NCI-H2171 treated with DMSO at 0.1 percent for 48 hours (cell line): ENCODE results near the gene DNAAF5.

Source experiments
- DNase-seq: peaks from one replicate; lab custom pipeline; 2025; lab: John Stamatoyannopoulos, UW

Gene DNAAF5

GRCh38 chr7:707296-708000 is 19.1 kb upstream of the DNAAF5 start:
- DNase-seq: no peak

DNA sequence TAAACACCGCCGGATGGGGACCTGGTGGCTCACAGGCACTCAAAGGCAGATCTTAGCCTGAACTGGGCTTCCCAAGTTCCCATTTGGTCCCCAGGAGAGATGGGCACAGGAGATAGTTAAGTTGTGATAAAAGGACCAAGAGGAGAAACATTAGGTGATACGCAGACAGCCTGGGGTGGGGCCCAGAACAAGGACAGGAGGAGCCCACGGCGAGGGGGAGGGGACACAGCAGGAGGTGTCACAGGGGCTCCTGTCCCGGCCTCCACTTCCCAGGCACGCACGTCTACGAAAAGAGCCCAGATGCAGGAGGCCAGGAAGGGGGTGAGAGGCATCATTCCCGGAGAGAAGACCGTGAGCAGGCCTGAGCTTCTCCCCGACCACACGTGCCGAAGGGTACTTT is 16.3 kb upstream of the DNAAF5 start:
- DNase-seq: no peak

DNA sequence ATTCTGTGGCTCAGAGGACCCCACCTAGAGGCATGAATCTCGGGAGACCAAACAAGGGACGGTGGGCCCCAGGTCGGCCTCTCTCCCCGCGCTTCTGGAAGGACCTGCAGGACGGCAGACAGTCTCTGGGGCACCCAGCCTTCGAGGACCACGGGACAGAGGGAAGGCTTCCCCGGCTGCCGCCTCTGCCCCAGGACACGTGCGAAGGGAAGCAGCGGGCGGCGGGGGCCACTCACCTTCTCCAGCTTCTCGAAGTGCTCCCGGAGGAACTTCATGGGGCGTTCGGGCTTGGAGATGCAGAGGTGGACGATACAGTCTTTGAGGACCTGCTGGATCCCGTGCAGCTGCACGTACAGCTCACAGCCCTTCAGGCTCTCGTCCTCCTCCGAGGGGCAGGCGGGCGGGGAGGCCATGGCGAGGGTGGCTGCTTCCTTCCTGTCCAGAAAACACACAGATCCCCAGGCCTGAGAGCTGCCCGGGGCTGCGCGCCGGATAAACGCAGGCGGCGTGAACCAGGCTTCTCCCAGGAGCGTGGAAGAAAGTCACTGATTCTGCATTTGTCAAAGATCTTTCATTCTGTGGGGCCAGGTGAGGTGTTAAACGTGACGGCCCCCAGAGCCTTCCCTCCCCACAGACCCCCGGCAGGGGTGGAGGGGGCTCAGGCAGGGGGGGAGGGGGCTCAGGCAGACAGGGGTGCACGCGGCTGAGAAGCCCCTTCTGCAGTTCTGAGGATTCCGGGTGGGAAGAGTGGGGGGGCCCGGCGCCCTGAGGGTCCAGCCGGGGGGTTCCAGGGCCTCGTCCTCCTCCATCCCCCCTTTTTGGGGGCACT is 15.2 kb upstream of the DNAAF5 start:
- no peak for DNase-seq

DNA sequence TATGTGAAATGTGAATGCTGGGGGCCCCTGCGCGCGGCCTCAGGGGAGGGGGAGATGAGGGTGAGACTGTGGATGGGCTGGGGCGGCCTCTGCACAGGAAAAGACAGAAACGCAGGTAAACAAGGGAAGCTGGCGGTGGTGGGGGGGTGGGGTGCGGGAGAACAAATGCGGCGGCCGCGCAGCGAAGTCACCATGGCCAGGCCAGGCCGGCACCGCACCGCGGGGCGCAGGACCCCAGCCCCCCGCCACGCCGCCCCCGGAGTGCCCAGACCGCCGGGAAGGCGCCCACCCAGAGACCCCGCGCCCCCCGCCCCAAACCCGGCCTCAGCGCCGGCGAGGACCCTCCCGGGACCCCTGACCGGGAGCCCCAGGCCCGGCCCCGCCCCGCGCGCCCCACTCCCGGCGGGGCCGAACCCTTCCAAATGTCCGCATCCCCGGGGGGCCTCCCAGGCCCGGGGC is 14.5 kb upstream of the DNAAF5 start:
- DNase-seq: no peak

GRCh38 chr7:712381-713138 is 13.9 kb upstream of the DNAAF5 start:
- DNase-seq: no peak

DNA sequence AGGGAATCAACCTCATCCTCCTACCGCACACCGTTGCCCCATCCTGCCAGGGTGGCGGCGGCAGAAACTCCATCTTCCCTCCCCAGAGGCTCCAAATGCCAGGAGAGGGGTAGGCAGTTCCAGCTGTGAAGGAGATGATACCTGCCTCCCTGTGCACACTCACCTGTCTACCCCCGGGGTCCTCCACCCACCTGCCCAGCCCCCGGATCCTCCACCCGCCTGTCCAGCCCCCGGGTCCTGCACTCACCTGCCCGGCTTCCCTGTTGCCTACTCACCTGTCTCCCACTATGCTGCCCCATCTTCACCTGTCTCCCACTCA is 13.4 kb upstream of the DNAAF5 start:
- DNase-seq: no peak

- DNase-seq: no peak
Observed at GRCh38 chr7:713488-714230, 12.8 kb upstream of the DNAAF5 start.

GRCh38 chr7:714251-714671 is 12.2 kb upstream of the DNAAF5 start:
- no peak for DNase-seq

- DNase-seq: no peak
Observed at GRCh38 chr7:716222-716621, 10.3 kb upstream of the DNAAF5 start.

- DNase-seq: no peak
Observed at GRCh38 chr7:716636-717035, 9.9 kb upstream of the DNAAF5 start.

DNA sequence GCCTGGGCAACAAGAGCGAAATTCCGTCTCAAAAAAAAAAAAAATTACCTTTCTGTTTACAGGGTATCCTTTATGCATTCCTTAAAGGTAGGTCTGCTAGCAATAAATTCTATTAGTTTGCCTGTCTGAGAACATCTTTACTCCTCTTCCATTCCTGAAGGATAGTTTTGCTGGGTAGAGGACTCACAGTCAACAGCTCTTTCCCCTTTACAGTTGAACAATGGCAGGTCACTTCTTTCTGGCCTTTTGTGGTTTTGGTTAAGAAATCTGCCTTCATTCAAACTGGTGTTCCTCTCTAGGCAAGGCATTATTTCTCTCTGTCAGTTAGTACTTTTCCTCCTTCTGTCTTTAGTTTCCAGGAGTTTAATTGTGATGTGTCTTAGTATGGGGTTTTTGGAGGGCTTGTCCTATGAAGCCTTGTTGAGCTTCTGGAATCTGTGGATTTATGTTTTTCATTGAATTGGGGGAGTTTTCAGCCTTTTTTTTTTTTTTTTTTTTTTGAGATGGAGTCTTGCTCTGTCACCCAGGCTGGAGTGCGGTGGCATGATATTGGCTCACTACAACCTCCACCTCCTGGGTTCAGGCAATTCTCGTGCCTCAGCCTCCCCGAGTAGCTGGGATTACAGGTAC is 4.8 kb upstream of the DNAAF5 start:
- DNase-seq: no peak

- no peak for DNase-seq
Observed at GRCh38 chr7:723541-723940, 3.0 kb upstream of the DNAAF5 start.

DNA sequence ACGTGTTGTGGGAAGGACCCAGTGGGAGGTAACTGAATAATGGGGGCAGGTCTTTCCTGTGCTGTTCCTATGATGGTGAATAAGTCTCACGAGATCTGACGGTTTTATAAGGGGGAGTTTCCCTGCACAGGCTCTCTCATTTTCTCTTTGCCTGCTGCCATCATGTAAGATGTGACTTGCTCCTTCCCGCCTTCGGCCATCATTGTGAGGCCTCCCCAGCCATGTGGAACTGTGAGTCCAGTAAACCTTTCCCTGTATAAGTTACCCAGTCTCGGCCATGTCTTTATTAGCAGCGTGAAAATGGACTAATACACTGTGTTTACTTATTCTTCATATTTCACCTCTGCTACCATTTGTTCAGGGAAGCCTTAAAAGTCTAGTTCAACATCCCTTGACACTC is 2.2 kb upstream of the DNAAF5 start:
- no peak for DNase-seq

DNA sequence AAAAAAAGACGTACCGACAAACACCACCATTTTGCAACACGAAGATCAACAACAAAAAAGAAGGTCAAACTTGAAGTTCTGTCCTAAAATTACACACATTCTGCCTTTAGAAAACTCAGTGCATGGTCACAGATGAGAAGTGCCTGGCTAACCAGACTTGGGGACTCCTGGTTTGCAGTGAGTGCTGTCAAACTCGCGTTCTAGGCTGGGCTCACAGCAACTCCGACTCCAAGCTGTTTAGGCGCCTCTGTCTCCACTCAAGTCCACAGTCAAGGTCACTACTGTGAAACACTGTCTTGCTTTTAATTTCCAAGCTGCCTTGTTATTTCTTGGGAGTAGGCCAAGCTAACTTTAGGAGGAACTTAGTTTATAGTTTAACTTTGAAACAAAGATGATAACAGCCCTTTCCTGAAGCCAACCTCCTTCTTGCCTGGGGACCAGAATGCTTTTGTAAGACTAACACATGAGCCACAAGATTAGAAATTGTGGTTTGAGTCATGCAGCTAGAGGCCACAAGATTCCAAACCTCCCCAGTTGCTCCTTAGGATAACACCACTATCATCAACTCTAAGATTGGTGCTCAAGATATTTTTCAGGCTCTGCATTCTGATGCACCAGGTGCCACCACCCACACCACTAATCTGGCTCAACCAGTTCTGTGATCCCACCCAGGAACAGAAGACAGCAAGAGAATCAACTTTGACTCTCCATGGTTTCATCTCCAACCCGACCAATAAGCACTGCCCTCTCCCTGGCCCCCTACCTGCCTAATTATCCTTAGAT is 1.1 kb upstream of the DNAAF5 start:
- no peak for DNase-seq

DNA sequence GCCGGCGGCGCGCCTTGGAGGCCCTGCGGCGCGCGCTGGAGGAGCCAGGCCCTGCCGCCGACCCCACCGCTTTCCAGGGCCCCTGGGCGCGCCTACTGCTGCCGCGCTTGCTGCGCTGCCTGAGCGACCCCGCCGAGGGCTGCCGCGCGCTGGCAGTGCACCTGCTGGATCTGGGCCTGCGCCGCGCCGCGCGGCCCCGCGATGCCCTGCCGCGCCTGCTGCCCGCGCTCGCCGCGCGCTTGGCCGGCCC is 280 bp downstream of the DNAAF5 start:
- DNase-seq: peak; percentile 48

DNA sequence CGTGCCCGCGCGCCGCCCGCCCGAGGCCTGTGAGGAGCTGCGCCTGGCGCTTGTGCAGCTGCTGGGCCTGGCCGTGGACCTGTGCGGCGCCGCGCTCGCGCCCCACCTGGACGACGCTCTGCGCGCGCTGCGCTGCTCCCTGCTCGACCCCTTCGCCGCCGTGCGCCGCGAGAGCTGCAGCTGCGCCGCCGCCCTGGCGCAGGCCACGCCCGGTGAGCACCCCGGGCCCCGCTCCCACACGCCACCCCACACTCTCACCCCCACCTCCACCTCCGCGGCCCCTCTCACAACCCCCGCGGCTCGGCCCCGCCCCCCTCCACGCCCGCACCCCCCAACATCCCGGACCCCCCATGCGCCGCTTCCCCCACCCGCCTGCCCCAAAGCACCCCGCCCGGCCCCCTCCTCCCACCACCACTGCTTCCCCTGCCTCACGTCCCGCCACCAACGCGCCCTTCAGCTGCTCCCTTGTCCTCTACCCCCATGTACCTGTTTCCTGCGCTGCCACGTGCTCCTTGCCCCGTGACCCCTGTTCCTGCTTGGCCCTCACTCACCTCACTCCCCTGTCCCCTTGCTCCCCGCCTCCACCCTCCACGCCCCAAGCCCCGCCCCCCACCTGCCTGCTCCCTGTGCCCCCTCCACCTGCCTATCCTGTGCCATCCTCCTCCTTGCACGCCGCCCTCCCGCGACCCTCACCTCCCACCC is 756 bp downstream of the DNAAF5 start, which contains the start of gene PRKAR1B:
PRKAR1B (minus strand) TSS at position 178 of the 702 bp plus-strand sequence. CDS start 15,776 bp downstream, outside the sequence.
- DNase-seq: peak; percentile 52

DNA sequence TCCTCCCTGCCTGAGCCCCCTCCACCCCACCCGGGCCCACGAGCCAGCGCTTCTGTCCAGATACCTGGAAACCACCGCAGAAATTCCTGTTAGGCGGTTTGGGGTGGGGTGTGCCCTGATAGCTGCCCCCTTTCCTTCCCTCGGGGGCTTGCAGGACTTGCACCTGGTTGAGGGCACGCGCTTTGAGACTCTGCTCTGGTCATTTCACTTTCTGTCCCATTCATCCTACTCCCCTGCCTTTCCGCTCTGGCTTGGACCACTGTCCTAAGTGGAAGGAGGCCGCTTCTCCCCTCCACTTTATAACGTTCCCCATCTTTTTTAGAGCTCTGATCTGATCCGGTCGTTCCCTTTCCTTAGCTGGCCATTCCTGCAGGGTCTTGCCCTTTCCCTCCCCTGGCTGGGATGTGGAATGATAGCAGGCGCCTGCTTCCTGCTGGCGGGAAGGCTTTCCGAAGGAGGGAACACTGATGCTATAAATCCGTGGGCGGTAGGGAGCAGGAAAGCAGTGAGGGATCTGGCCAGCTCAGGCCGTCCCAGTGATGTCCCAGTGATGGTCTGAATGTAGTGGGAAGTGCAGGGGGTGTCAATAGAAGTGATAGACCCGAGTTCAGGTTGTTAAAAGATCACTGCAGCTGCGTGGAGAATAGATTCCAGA is 1.4 kb downstream of the DNAAF5 start:
- DNase-seq: no peak

DNA sequence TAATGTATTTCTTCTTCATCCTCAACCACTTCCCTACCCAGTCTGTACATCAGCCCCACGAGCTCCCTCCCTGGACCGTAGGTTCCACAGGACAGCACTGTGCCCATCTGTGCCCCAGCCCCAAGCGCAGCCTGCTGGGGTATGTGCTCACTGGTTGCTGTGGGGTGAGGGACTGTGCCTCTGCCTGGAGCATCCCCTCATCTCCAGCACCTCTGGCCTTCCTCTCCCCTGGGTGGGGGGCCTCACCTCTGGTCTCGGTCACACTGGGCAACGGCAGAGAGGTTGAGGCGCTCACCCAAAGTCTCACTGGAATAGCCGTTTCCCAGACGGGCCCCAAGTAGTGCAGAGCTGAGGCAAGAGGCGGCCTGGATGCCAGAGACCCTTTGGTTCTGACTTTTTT is 2.1 kb downstream of the DNAAF5 start:
- no peak for DNase-seq

DNA sequence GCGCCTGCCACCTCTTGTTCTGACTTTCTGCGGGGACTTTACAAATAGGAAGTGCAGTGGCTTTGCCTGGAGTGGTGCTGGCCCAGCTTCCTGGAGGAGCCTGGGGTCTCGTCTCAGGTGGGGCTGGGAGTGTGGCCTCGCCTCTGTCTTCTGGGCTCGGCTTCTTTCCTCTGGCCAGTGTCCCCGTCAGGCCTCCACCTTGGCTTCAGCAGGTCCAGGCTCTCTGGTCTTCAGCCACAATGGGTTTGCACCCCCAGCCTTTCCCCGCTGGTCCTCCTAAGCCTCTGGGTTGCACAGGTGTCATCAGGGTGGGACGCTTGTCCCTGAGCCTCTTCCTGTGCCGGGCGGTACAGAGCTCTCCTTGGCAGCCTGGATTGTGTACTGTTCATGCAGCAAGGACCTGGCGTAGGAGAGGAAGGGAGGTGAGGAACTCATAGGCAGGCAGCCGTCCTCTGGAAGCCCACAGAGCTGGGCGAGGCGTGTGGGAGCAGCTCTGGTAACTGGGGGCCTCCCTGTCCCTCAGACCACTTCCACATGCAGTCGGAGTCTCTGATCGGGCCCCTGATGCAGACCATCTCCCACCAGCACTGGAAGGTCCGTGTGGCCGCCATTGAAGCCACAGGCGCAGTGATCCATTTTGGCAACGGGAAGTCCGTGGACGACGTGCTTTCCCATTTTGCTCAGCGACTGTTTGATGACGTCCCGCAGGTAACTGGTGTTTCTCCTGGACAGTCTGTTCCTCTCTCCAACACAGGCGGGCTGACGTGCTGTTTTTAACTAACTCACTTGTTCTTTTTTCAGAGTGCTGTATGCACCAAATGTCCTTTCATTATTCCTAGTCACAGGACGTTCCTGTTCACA is 2.9 kb downstream of the DNAAF5 start:
- no peak for DNase-seq
